ENCODE measurements around the gene AMIGO2.
"Not testable (repeated sequence)": the region's sequence is repeated elsewhere in the genome, so short reads cannot be mapped to it uniquely, and the experiment has no call there.

Gene AMIGO2

DNA sequence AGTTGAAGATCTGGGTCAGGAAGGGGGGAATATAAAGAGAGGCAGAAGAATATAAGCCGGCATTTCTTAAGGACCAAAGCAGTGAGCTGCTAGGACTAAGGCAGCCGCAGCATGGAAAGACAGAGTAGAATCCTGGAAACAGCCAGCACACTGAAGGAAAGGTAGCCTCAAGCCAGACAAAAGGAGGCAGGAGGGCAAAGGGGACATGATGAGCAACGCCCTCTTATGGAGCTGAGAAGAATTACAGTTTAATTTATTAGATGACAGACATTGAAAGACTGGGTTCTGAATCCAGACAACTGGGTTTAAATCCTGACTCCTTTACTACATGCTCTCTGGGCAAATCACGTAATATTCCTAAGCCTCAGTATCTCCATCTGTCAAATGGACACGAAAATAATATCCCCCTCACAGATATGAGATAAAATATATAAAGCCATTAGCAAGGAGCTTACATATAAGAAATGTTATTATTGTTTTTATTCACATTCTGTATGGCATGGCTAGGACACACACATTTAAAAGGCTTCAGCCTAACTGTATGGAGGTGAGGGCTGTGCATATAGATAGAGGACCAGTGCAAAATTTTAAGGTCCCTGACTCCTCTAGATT is 8.4 kb downstream of the AMIGO2 start:
- DNase-seq = peak in 1 of 2 experiments; percentile 1

DNA sequence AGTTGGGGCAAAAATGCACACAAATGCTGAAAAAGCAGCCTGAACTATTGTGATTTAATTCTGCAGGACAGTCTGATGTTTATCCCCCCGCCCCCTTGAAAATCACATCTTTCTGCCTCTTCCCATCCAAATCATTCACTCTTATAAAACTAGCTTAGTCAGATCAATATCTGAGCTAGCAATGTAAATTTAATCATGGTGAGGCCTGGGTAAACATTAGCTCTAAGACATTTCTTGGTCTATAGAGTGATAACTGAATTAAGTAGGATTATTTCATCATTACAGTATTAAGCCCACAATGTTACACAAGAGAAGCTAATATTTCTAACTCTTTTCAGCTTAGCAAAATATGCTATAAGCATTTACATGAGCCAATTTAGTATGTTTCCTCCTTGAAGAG is 9.4 kb downstream of the AMIGO2 start:
- DNase-seq = no peak

DNA sequence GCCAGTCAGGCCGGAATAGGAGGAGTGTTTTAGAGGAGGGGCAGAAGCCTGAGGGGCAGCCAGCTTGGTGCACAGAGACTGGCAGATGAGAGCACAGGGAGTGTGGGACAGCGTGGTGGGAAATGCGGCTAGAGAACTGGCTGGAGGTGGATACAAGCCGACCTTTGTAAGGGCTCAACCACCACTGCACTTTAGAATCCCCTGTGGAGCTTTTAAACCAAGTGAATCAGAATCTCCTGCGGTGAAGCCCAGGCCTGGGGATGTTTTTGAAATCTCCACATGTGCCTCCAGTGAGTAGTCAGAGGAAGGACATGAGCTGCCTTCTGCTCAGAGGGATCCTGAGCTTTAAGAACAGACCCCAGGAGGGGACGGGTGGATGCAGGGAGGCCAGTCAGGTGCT is 11.2 kb downstream of the AMIGO2 start:
- no peak for DNase-seq

DNA sequence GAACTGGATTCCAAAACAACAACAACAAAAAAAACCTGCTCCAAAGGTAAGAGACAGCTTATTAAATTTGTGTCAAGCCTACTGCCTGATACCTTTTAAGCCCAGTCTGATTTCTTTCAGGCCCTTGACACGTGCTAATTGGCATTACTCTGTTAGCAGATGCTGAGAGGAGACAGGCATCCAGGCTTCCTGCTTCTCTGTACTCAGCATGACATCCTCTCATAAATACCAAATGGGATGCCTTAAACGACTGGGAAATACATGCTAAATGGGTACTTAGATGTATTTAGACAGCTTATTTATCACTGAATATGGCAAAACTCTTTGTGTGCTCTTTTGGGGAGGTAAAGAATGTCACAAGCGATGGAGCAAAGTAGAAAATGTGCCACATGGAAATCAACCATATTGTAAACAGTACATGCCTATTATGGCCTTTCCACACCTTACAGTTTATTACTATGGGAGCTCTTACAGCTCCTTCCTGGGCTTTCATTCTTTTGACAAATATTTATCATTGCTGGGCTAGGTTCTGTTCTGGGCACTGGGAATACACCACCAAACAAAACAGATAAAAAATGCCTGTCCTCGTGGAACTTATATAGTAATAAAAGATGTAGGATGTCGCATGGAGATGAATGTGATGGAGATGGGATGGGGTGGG is 11.9 kb downstream of the AMIGO2 start:
- no peak for DNase-seq

DNA sequence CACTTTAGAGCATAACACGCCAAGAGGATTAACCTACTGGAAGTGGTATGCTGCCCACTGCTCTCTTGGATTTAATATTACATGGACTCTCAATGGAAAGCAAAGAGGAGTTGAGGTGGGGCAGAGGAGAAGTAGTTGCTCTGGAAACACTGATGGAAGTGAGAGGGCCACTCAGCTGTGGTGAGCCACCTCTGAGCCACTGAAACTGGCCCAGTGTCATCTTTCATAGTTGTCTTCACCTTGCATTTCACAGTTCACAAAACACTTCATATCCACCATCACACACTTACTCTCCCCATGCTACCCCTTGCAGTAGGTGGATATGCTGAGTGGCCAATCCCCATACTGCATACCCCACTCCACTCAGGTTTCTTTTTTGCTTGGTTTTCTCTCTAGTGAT is 12.6 kb downstream of the AMIGO2 start:
- no peak for DNase-seq

DNA sequence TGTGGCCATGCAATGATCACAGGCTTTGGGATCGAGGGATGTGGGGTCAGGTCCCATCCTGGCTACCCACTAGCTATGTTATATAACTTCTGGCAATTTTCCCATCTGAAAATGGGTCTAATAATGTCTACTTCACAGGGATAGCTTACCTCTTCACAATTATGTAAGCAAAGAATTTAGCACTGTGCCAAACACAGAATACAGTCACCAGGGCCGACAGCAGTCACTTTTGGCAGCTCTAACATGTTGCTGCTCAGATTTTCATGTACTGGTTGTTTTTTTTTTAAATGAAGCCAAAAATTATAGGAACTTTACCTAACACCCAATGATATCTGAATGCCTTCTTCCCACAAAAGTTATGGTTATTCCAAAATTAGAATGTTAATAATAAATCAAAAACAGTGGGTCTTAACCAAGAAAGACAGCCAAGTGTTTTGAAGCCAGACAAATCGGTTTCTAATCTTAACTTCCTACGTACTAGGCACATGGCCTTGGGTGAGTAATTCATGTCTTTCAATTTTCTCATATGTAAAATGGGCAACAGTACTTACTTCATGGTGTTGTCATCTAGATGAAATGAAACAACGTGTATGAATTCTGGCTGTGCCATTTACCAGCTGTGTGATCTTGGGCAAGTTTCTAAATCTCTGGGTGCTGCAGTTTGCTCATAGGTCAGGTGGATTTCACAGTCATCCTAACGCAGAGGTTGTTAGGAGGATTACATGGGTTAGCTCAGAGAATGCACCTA is 13.3 kb downstream of the AMIGO2 start:
- no peak for DNase-seq

DNA sequence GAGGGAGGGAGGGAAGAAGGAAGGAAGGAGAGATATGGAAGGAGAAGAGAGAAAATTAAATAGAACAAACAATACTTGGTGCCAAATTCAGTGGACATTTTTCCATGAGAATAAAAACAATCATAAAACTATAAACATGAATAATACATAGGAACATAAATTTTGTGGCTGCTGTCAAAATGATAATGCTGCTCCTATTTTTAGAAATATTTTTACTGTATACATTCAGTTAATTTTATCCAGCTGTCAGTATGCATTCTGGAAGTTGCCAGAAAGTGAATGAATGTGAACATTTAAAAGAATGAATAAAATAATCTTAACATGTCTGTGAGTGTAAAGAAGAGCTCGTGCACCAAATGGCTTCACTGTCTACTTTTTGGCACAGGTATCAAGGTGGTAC is 14.2 kb downstream of the AMIGO2 start:
- no peak for DNase-seq

DNA sequence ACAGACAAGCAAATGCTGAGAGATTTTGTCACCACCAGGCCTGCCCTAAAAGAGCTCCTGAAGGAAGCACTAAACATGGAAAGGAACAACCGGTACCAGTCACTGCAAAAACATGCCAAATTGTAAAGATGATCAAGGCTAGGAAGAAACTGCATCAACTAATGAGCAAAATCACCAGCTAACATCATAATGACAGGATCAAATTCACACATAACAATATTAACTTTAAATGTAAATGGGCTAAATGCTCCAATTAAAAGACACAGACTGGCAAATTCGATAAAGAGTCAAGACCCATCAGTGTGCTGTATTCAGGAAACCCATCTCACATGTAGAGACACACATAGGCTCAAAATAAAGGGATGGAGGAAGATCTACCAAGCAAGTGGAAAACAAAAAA is 21.1 kb downstream of the AMIGO2 start:
- DNase-seq = not testable (repeated sequence)

DNA sequence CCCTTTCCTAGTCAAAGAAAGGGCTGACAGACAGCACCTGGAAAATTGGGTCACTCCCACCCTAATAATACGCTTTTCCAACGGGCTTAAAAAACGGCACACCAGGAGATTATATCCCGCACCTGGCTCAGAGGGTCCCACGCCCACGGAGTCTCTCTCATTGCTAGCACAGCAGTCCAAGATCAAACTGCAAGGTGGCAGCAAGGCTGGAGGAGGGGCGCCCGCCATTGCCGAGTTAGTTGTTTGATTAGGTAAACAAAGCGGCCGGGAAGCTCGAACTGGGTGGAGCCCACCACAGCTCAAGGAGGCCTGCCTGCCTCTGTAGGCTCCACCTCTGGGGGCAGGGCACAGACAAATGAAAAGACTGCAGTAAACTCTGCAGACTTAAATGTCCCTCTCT is 22.8 kb downstream of the AMIGO2 start:
- not testable (repeated sequence) for DNase-seq

DNA sequence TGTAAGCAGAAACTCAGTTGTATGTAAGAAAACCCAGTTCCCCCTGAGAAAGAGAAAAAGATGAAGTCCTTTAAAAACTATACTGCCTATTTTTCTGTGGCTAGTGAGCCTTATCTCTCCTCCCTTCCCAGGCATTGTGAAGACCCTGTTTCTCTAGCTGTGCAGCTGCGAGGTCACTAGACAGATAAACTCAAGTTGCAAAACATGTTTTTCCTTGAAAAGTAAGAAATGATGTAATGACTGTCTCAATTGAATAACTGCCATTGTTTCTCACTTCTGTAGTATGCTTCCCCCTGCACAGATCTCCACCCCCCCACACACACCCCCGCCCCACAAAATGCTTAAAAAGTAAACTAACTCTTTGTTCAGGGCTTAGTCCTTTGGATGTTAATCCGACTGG is 23.9 kb downstream of the AMIGO2 start:
- DNase-seq = not testable (repeated sequence)

DNA sequence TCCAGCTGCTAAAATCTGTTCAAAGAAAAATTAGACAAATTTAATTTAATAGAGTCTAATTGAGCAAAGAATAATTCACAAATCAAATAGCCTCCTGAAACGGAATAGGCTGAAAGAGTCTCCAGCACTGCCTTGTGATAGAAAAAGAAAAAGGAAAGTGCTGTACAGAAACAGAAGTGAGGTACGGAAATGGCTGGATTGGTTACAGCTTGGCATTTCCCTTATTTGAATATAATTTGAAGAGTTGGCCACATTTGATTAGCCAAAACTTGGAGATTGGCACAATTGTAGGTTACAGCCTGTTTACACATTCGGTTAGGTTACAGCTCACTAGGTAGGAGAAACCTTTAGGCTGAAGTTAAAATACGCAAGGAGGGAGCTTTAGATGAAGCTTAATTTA is 25.1 kb downstream of the AMIGO2 start:
- no peak for DNase-seq

DNA sequence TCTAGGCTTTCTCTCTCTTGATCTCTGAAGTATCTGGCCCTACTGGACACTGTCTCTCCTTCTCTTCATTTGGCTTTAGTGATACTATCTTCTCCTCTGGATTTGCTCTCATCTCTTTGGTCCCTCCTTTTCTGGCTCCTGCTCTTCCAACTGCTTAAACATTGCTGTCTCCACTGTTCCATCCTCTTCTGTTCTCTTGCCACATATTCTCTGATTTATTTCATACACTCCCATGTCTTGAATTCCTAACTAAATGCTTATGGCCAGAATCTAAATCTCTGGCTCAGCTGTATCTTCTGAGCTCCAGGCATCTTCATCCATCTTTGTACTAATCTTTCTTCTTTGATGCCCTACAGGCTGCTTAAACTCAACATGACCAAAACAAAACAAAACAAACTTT is 25.8 kb downstream of the AMIGO2 start:
- DNase-seq = no peak

DNA sequence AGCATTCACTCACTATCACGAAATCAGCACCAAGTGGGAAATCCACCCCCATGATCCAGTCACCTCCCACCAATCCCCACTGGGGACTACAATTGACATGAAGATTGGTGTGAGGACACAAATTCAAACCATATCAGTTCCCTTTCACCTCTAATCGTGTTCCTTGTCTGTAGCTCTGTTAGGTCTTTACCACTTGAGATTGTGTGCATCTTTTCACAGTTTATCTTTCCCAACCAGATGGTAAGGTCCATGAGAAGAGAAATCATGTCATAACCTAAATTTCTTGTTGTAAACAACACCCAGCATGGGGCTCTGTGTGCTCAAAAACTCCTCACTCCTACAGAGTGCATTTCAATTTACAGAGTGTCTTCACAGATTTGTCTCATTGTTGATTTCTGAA is 27.5 kb downstream of the AMIGO2 start:
- no peak for DNase-seq

DNA sequence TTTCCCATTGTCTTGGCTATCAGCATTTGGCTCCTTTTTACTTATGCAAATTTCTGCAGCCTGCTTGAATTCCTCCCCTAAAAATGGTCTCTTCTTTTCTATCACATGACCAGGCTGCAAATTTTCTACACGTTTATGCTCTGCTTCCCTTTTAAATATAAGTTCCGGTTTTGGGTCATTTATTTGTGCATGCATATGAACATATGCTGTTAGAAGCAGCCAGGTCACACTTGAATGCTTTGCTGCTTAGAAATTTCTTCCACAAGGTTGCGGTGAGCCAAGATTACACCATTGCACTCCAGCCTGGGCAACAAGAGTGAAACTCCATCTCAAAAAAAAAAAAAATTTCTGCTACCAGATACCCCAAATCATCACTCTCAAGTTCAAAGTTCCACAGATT is 28.5 kb downstream of the AMIGO2 start:
- DNase-seq = not testable (repeated sequence)

DNA sequence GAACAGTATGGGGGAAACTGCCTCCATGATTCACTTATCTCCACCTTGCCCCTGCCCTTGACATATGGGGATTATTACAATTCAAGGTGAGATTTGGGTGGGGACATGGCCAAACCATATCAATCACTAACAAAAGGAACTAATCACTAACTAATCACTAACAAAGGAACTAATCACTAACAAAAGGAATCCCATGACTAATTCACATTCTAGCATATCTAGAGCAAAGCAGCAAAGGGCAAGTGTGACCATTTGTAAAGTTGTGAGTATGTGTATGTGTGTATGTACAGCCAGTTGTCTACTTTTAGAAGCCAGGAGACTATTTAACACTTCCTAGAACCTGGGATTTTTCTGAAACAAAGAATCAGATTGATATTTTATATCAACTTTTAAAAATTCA is 31.2 kb downstream of the AMIGO2 start:
- DNase-seq = no peak

DNA sequence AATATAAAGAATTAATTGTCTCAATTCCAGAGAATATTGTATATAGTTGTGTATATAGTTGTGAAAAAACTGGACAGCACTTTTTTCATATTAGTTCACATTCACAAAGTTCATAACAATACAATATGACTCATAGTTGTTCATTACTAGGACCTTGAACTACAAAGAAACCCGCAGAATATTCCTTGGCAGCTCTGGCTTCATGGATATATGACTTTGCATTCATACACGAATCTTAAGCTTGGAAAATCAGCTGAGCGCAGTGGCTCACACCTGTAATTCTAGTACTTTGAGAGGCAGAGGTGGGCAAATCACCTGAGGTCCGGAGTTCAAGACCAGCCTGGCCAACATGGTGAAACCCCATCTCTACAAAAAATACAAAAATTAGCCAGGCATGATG is 38.4 kb downstream of the AMIGO2 start:
- DNase-seq = no peak

DNA sequence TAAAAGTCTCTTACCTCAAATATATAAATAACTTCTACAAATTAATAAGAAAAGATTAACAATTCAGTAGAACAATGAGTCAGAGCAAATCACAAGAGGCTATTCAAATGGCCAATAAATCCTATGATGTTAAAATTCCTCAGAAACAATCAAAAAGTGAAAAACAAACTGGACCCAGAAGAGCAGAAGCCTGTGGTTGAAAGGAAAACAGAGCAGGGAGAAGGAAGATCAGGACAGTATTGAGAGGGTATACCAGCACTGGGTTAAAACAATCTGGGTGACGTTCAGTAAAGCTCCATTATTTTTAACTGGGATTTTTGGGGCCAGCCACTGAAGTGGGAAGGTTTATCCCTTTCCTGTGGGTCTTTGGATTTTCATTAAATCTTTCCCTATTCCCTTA is 40.0 kb downstream of the AMIGO2 start:
- DNase-seq = no peak

DNA sequence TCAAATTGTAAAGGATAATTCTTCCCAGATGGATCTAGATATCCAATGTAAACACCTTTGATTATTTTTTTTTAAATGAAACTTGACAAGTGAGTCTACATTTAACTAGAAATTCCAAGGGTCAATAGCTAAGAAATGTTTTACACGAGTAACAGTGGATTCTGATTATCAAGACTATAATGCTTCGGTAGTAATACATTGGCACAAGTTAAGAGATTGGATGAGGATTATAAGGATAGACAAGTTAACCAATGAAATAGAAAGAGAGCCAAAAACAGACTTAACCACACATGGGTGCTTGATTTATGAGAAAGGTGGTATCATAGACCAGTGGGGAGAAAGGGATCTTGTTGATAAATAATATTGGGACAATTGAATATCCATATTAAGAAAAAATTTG is 40.7 kb downstream of the AMIGO2 start:
- no peak for DNase-seq

DNA sequence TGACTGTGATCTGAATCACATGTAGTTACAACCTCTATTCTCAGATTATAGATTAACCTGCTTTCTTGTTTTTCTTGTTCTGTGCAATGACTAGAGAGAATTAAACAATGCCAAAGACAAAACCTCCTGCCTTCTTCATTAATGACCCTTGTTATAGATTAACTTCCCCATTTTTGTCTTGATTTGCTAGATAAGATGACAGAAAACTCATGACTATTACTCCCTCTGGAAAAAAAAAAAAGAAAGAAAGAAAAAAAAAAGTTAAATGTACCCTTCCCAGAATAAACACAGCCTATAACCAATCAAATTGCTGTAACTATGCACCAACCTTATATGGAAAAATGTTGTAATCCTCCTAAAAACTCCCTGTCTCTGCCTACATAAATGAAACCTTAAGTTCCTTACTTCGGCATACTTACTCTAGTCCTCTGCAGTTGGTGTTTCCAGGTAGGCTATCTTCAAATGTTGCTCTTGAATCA is 41.5 kb downstream of the AMIGO2 start:
- no peak for DNase-seq

DNA sequence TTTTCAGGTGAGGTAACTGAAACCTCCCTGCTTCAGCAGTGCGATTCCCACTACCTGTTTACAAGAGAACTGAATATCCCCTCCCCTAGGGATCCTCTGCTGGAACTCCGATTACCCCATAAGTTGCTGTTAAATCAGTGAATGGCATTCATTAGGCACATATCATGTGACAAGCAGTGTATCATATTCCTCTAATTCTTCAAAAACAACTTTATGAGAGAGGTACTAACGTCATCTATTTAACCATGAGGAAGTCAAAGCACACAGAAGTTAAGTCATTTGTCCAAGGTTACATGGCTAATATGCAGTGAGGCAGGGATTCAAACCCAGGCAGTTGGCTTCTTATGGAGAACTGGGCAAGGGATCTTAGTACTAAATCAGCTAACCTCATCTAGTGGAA is 44.3 kb downstream of the AMIGO2 start:
- DNase-seq = no peak

DNA sequence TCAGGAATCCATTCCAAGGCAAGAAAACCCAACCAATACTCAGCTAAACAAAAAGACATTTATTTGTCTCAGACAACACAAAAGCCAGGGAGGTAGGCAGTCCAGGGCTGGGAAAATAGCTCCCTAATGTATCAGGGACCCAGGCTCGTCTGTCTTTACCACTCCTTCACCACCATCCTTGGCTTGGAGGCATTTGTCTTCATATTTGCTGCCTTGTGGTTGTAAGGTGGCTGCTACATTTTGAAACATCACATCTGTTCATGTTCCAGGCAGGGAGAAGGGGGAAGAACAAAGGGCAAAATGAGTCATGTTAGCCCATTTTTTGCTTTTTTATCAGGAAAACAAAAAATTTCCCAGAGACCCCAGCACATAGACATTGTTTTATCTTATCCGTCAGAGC is 45.1 kb downstream of the AMIGO2 start:
- DNase-seq = no peak

DNA sequence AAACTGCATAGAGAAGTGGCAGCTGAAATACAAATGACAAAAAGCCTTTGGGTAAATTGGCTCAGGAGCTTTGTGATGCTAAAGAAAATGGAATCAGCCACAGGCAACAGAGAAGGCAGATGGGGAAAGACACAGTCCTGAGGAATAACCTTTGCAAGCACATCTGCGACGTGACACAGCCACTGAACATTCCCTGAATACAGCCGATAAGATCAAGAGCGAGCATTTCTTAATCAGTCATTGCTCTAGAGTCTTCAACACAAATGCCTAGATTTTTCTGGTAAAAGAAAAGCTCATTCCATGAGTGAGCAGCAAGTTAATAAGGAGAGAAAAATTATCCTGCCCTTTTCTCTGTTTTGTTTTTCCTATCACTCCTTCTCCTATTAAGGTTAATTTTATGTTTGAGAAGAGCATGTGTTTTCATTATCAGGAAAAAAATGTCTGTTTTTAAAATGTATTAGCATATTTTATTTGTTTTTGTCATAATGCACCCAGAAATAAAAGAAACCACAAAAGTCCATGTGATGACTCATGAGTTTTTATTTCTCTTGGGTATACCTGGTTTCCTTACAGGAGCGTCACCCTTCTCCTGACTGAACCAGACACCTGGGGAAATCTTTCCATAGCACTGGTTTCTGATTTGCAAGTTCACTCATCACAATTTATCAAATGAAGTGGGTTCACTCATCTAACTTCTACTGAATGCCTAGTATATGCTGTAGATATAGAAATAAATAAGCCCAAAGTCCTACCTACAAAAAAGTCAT is 45.8 kb downstream of the AMIGO2 start:
- DNase-seq = no peak

DNA sequence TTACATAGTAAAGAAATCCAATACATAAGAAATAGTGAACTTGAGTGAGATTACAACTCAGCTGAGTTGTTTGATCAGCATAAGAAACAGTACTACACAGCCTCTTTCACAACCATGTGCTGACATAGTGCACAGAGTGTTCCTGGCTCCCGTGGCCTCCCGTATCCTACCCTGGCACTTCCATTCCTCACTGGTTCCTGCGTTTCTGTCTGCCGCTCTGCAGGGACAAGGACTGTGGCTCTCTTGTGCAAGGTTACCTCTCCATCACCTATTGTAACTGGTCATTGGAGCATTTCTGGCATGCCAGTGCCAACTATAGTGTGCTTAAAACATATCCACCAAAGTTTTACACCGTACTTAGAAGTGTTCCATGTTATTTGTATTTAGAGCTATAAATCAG is 46.7 kb downstream of the AMIGO2 start:
- DNase-seq = no peak

DNA sequence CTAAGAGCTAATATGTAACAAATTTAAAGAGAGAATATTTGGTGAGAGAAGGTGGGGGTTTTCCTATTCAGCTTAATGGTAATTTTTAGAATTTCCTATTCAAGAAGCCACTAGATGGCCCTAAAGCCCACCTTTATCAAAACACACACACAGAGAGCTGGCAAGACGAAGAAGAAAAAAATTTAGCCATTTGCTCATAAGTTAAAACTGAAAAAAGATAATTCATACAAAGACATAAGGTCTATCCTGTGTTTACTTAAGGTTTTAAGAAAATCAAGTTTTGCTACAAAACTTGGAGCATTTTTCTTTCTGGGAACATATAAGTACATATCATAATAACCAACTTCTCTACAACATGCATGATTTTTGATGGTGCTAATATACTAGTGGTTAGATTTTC is 47.1 kb downstream of the AMIGO2 start:
- DNase-seq = peak in 1 of 2 experiments; percentile 20

Data from NCI-H446 (cell line).